ENCODE measurements around the gene DSG2.
"Not testable (repeated sequence)": the region's sequence is repeated elsewhere in the genome, so short reads cannot be mapped to it uniquely, and the experiment has no call there.

The DSG2 gene

DNA sequence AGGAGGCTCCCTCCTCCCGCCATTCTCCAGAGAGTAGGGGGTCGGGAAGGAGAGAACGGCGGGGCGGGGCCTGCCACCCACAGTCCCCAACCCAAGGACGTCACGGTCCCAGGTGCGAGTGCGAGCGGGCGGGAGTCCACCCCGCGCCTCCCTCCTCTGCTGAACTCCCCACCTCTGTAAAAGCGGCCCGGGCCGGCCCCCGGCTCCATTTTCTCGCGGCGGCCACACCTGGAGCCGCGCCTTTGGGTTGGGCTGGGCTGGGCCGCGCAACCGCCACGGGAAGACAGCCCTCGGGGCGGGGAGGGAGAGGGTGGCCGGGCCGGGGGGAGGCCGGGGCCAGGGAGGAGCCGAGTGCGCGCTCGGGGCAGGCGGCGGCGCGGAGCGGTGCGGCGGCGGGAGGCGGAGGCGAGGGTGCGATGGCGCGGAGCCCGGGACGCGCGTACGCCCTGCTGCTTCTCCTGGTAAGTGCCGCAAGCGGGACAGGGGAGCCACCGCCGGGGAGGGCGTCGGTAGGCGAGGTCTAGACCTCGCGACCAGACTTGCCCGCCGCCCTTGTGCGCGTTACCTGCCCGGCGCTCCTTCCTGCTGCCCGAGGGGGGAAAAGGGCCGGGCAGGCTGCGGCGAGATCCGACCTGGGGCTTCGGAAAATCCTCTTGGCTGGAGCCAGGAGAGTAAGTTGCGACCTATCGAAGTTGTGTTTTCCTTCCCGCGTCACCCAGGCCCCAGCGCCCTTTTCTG, at the start of gene DSG2:
DSG2 (plus strand) TSS at position 342 of the 738 bp plus-strand sequence; CDS start at position 417, 75 bp downstream.
- no peak for DNase-seq (ENCODE audit: low read depth in 2 of 2)

DNA sequence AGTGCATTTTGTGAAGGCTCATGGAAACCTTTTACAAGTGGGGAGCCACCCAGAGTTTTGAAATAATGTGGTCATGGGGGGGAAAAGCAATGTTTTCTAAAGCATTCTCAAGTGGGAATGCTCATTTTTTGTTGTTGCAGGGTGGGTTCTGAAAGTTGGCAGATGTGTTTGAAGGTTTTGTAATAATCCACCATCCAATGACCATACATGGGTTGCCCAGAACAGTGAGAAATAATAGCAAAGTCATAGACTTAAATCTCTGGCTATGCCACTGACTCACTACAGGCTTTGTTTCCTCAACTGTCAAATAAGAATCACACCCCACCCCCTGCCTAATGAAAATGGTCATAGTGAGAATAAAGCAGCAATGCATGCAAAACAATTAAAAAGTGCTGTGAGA, 47.6 kb upstream of the DSG2 start:
- DNase-seq (ENCODE audit: low read depth in 2 of 2) = no peak

DNA sequence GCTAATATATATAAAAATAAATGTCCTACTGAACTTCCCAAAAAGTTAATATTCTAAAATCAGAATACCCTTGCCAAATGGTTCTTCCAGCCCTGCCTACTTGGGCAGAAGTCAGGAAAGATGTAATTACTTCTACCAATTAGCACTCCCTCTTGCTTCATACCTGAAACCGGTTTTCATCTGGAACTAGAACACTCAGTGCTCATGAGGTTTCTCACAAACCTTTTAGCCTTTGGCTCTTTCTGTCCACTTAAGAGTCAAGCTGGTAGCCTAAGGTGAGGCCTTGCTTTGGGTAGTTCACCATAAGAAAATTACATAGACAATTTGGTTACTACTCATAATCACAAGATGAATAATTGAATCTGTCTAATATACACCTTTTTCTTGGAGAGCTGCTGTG, 46.4 kb upstream of the DSG2 start:
- DNase-seq (ENCODE audit: low read depth in 2 of 2) = no peak

DNA sequence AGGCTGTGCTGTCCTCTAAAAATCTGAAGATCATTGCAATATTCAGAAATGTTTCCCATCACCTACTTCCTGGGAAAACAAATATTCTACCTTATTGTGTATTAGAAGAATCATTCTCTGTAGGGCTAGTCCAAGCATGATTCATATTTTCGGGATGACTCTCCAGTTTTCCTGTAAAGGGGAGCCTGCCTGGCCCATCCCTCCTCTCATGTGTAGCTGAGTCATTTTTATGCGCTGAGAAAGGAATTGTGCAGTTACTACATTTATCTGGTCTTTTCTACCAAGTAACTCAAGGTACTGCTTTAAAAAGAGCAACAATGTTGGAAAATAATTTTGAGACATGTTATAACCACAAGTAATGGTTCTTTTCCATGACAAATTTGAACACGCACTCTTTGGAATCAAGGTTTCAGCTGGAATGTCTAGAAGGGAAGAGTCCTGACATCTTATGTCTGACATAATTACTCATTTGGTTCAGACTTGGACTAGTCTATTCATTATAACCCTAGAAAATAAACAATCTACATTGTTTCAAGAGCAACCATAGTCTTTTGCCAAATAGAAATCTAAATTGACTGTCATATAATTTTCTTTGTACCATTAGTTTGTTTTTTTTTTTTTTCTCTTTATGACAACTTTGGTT, 43.8 kb upstream of the DSG2 start:
- DNase-seq (ENCODE audit: low read depth in 2 of 2) = no peak

DNA sequence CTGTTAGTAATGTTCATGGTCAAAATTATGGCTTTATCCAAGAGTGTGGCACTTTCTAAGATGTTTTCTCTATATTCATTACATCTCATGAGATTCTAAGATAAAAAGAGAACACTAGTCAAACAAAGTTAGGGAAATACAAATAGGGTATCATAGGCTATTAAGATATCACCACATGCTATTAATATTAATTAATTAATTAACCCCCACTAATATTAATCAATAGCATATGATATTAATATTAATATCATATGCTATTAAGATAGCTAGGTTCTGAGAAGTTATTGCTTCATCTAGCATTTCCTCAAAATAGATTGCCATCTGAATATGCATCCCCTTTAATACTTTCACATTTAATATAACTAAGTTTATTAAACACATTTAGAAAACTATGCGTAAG, 28.3 kb upstream of the DSG2 start:
- DNase-seq (ENCODE audit: low read depth in 2 of 2) = no peak

DNA sequence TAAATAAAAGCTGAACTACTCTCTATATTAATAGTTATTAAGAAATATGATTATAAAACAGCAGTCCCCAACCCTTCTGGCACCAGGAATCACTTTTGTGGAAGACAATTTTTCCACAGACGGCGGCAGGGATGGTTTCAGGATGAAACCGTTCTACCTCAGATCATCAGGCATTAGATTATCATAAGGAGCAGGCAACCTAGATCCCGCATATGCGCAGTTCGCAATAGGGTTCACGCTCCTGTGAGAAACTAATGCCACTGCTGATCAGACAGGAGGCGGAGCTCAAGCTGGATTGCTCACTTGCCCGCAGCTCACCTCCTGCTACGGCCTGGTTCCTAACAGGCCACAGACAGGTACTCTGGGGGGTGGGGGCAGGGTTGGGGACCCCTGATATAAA, 19.3 kb upstream of the DSG2 start:
- no peak for DNase-seq (ENCODE audit: low read depth in 2 of 2)

DNA sequence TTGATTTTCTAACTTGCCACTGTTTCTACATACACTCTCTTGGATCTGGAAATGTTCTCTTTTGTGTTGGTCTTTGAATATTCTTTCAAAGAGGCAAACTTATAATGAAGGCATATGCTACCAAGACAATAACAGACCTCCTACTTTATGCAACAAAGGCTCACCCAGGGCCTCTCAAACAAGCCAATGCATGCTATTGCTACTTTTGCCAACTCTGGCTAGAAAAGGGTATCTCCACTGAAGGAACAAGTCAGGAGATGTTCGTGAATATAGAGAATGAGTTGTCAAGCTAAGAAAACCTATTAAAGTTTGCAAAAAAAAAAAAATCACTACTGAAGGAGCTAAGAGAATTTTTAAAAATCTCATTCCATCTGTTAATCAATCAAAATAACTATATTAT, 15.9 kb upstream of the DSG2 start:
- no peak for DNase-seq (ENCODE audit: low read depth in 2 of 2)

DNA sequence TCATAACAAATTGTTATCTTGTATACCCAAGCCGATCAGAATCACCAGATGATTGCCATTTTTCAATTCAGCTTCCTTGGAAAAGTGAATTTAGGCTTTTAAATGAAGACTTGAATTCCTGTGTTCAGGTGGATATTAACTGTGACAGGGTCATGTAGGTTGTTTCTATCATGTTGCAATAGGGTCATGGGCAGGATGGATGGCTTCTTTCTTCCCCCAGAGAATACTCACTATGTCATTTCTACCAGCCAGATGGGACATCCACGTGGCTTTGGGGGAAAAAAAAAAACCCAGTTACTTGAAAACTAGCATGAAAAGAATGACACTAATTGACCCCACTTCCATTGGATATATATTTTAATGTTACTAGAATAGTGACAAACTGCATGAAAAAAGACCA, 14.6 kb upstream of the DSG2 start:
- no peak for DNase-seq (ENCODE audit: low read depth in 2 of 2)

DNA sequence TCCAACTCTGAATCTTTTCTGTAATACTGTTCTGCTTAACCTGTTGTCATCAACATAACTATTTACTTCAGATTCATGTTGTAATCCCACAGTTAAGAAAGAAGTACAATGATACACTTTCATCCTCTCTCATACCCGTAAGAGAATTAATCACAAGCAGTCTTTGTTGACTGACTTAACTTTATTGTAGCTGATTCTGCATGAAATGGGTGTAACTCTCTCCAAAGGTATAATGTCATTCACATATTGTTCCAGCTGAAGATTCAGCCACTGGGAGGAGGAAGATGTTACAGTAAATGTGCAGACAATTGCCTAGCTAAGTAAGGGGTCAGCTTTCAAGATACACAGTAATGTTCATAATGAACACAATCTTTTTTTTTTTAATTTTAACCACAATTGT, 13.5 kb upstream of the DSG2 start:
- DNase-seq (ENCODE audit: low read depth in 2 of 2) = no peak

DNA sequence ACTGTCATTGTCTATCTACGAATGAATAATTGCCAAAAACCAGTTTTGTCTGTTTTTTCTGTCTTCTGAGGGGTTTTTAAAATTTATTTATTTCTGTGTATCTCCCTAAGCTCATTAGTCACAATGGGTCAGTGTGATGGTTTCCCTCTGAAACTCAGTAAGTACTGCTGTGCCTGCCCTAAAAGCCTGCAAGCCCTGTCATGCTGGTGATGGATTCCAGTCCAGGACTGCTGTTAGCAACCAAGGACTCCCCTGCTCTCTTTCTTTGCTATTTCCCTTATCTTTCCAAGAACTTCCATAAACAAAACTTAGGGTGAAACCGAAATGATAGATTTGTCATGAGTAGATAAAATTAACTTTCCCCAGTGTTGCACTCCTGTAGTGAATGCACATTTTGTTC, 11.8 kb upstream of the DSG2 start:
- DNase-seq (ENCODE audit: low read depth in 2 of 2) = no peak

DNA sequence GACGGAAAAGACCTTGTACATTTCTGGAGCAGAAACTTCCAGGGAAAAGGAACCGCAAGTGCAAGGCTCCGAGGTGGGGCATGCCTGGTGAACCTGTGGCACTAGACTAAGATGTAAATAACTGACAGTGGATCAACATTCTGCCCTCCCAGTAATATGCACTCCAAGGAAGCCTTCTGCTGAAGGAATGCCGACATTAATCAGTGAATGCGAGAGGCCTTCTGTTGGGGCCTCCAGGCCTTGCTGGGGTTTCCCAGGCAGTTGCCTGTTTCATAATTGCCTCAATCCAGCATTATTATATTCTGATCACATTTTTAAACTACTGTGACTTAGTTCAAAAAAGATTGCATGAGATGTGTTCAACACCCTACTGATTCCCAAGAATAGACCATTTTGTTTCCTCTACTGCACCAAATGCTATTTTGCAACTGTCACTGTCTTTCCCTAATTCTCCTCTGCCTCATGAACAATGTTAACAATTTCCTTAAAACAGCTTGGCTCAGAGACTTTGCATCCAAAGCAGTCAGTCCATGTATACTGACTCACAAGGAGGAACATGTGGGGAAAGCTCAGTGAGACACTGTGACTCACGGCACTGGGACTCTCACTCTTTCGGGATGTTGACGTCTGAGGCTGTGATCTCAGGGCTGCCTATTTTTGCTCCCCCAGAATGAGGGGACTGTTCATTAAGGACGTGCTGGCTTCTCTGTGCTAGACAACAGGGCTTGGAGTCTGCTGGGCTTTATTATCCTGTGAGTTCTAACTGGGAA, 10.5 kb upstream of the DSG2 start:
- DNase-seq (ENCODE audit: low read depth in 2 of 2) = no peak

DNA sequence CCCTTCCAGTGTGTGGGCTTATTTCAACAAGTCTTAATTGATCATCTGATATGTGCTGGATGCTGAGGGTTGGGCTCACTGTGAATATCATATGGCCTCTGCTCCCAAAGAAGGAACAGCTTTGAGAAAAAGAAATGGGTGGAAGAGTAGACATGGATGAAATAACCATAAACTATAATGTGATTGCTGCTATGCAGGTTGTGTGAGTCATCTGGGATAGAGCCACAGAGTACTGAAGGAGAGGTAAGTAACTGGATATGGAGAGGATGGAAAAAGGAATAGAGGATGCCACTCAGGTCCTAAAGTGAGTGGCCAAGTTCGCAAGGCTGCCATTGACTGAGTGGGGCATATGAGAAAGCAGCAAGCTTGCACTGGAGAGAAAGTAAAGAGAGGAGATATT, 8.7 kb upstream of the DSG2 start:
- no peak for DNase-seq (ENCODE audit: low read depth in 2 of 2)

DNA sequence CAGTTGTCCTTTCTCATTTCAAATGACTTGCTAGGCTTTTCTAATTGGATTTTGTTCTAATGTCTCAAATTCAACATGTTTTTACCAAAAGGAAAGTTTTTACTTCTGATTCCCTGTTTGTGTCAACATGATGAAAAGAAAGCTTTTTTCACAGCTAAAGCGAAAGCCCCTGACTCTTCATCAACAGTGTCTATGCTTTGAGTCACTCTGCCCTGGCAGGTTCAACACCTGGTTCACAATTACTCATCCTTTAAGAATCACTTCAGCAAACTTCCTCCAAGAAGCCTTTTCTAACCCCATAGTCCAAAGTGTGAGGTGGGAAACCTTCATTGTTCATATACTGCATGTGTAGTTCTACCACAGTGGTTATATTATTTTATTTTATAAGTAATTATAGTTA, 7.6 kb upstream of the DSG2 start:
- no peak for DNase-seq (ENCODE audit: low read depth in 2 of 2)

DNA sequence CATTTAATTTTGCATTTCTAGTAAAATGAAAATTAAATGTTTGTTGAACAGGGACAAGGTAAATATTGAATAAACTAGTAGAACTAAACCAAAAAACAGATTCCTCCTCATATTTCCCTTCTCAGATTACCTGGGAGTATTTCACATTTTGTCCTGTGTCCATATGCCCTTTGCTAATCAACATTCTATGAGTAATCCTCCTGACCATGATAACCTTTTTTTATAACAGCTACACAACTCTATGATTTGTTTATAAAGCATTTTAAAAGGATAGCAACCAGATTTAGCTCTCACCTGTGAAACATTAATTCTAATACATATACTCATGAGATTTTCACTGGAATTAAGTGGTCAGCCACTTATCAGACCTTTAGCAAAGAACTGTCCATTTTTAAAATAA, 7.1 kb upstream of the DSG2 start:
- no peak for DNase-seq (ENCODE audit: low read depth in 2 of 2)

DNA sequence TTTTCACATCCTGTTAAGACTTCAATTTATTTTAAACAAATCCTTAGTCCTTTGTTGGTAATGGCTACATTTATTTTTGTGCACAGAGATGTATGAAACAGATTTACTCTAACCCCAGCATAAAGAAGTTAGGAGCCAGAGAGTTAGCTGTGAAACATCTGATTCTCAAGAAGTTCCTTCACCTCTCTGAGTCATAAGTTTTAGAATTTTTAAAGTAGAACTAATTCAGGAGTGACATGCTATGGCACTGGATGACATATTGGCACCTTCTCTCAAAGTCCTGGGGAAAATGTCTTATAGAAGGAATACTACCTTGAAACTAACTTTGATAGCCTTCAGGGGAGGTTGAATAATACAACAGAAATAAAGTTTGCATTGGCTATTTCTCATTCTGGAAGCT, 6.4 kb upstream of the DSG2 start:
- no peak for DNase-seq (ENCODE audit: low read depth in 2 of 2)

DNA sequence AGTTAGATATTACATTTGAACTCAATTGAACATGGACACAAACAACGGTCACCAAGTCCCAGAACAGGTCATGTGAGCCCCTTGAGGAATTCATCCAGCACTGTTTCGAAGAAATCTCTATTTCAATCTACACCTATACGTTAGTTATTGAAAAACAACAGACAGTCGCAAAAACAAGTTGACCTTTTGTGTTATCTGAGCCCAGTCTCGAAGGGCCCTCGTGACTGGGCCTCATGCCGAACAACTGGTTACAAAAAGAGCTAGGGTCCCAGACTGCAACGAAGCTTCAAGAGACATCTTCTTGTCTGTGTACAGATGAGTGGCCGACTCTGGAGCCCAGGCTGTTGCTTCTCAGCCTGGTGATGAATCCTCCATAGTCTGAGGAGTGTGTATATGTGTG, 5.3 kb upstream of the DSG2 start:
- no peak for DNase-seq (ENCODE audit: low read depth in 2 of 2)

DNA sequence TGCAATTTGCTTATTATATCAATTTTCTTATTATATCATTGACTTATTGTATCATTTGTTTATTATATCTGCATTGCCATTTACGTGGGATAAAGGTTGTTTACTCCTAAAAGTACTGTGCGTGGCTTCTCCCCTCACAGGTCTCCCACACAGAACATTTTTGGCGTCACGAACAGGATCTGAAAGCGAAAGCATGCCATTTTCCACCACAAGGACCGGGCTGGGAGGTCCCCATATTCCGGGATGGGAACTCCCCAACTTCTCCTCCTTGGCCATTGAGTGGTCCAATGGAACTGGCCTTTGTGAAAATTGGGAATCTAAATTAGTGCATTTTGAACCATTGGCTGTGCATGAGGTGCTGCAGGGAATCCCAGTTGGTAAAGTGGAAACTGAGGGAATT, 4.8 kb upstream of the DSG2 start:
- no peak for DNase-seq (ENCODE audit: low read depth in 2 of 2)

DNA sequence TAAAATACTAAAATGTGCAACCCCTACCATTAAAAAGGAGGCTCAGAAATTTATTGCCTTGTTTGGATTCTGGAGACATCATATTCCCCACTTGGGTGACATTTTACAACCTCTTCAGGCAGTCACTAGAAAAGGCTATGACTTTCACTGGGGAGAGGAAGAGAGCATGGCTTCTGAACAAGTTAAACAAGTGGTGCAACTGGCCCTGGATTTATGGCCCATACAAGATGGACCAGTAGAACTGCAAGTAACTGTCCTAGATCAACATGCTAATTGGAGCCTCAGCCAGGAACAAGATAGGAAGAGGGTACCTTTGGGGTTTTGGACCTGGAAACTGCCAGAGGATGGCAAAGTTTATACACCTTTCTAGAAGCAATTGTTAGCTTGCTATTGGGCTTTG, 4.0 kb upstream of the DSG2 start:
- DNase-seq (ENCODE audit: low read depth in 2 of 2) = no peak

DNA sequence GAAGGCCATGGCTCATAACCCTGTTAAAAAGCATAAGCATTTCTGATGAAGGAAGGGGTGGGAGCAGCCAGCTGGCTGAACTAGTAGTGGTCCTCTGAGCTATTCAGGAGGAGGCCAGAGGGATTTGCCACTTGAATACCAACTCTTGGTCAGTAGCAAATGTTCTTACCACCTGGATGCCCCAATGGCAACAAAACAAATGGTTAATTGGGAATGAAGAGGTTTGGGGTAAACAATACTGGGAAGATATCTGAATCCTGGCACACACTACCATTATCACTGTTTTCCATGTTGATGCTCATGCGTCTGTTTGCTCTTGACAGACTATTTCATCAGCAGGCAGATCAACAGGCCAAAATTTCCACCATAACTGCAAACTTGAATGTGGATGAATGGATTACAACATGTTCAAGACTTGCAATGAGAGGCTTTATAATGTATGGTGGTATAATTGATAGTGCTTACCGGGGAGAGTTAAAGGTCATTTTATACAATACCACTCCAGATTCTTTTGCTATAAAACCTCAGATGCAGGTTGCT, 3.2 kb upstream of the DSG2 start:
- not testable (repeated sequence) for DNase-seq (ENCODE audit: low read depth in 2 of 2)

DNA sequence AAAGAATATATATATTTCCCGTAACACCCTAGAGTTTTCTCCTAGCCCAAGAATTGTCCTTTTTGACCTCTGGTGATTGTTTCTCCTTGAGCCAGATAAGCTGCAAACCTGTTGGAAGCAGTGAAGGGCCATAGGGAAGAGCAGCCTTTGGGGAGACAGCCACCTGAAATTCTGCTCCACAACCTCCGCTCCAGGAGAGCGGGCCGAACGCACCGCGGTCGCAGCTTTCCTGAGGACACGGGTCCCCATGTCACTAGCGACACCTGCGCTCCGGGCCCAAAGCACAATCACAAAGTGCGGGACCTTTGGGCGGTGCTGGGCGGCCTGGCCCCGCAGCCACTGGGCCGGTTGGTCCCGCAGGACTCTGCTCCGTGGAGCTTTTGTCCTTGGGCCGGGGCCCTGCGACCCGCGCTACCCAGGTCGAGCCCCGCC, 557 bp upstream of the DSG2 start:
- no peak for DNase-seq (ENCODE audit: low read depth in 2 of 2)

DNA sequence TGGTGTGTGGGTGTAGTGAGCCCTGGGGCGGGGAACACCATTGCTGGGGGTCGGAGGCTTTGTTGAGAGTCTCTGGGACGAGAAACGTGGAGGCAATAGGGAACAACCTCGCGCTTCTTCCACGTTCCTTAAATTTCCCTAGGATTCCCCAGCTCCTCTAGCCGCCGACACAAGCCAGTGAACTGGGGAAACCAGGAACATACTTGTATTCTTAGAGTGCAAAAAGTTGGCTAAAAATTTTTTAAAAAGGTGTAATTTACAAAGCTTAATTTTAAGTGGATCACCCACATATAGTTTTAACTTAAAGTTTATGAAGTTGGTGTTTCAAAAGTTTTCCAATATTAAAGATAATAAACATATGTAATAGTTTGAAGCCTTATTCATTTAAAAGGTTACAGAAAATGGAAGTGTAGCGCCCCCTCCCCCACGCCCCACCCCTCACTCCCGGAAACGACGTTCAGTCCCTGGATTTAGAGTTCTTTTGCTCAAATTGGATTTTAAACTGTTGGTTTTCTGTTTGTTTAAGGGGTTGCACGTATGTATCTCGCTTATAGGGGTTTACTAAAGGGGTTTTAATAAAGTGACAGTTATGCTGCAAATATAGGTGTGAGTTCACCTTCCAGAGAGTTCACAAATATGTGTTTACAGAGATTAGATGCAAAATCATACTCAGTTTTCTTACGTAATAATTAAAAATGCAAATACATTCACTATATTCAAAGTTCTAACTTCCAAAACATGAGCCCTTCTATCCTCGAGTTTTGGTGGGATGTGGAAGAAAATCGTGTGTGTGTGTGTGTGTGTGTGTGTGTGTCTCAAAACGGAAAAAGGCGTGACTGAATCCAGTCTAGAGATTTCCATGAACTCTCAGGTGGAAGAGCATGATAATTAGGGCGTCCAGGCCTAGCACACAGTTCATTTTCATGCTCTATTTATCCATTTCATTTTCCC, 872 bp downstream of the DSG2 start:
- no peak for DNase-seq (ENCODE audit: low read depth in 2 of 2)
